ENCODE data around the gene MEGF11.
"Not testable (repeated sequence)": the region's sequence is repeated elsewhere in the genome, so short reads cannot be mapped to it uniquely, and the experiment has no call there.

MEGF11 gene

DNA sequence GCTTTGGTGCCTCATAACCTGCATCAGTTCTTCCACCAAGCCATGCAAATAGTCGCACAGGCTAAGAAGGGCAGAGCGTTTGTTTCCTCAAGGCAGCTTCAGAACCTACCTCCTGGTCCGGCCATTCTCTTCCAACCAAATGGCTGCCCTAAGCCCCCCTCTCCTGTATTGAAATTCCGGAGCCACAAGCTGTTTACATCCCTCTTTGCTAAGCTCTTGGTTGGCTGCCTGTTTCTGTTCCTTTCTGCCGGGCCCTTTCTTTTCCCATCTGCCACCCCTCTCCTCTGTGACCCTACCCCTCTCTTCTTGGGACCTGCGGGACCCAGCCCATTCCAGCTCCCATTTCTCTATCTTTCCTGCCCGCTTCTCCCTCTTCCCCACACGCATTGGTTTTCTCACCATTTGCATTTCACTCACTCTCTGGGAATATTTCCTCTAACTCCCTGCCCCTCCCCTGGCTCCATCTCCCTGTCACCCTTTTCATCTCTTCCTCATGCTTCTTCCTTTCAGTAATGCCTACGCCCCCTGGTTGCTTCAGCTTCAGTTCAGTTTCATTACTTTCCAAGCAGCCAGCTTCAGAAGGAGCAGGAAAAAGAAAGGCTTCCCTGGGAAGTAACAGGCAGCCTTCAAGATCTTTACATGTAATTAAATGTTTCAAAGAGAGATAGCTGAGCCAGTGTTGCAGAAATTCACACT, 270.8 kb downstream of the MEGF11 start:
- Histone ChIP-seq H3K4me3 (ENCODE audit: insufficient read length, low read depth) (peak overlapping the region; percentile 55), H3K36me3 (ENCODE audit: insufficient read depth, insufficient read length, low read length) (no peaks in the 10 kb centered on the region), H3K9ac (ENCODE audit: insufficient read length, low read depth) (peak overlapping the region; percentile 53), H3K27me3 (ENCODE audit: insufficient read depth, insufficient read length) (peaks cover 5% of the 10 kb centered on the region), H3K9me3 (ENCODE audit: insufficient read depth, low read length) (no peaks in the 10 kb centered on the region), H3K4me1 (ENCODE audit: insufficient read depth, insufficient read length) (peaks cover 13% of the 10 kb centered on the region)
- DNase-seq (ENCODE audit: low read depth, low spot score) = no peak
- no peak for TF ChIP-seq SUZ12 (IDR thresholded peaks at IDR 0.05; ENCODE audit: extremely low read depth, insufficient read depth, insufficient read length)

DNA sequence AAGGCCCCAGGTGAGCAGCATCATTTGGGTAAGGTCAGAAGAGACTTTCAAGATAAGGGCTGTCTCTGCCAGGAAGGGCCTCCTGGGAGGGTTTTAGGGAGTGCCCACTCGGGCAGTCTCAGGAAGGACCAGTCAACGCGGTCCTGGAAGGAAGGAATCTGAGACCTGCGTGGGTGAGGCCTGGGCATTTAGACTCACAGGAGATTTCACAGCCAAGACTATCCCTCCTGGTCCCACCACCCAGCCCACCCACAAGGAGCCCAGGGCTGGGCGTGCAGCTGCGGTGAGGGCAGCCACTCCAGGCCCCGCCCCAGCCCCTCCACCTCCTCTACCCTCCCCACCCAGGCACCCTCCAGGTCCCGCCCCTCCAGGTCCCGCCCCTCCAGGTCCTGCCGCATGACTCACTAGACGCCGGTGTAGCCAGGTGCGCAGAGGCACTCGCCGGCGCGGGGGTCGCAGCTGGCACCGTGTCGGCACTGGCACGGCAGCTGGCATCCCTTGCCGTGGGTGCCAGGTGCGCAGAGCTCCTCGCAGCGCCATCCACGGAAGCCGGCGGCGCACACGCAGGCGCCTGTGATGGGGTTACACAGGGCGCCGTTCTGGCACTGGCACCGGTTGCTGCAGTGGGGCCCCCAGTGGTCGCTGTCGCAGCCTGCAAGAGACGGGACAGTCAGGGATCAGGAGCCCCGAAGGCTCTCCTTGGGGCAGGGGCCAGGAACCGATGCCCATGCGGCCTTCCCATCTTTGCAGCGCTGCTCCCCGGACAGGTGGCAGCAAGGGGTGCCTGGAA, 271.5 kb downstream of the MEGF11 start:
- H3K4me3 ChIP-seq (ENCODE audit: insufficient read length, low read depth) = peak overlapping the region; percentile 55

DNA sequence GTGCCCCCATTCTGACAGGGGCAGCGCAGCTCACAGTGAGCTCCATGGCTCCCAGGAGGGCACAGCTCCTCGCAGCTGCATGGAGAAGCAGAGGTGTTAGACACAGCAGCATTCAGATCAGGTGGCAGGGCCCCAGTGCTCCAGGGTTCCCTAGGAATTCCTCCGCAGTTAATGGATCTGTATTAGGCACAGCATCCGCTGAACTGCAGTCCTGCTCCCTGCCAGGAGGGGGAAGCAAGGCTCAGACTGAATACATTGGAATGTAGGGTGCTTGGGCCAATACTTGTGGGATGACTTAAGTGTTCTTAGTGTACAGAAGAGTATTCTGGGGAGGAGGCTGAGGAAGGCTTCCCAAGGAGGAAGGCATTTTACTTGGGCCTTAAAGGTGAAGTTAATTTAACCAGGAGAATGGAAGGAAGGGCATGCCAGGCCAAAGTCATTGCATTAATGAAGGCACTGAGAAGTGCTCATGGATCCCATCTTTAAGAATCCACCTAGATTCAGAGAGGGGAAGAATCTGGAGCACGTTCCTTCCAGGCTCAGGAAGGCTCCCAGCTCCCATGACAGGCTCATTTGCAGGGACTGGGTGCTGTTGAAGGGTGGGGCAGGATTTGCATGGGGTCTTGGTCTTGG, 272.6 kb downstream of the MEGF11 start:
- no peak for TF ChIP-seq YY1 (IDR thresholded peaks at IDR 0.05; ENCODE audit: insufficient read depth, insufficient read length)
- TF ChIP-seq ZNF274 (IDR thresholded peaks at IDR 0.05; ENCODE audit: low read depth, low read length) = no peak
- no peak for TF ChIP-seq SUZ12 (IDR thresholded peaks at IDR 0.05; ENCODE audit: extremely low read depth, insufficient read depth, insufficient read length)
- Histone ChIP-seq H3K4me1 (ENCODE audit: insufficient read depth, insufficient read length) (peaks cover 13% of the 10 kb centered on the region), H3K4me3 (ENCODE audit: insufficient read length, low read depth) (no peak overlapping the region), H3K9ac (ENCODE audit: insufficient read length, low read depth) (no peak overlapping the region), H3K27me3 (ENCODE audit: insufficient read depth, insufficient read length) (peaks cover 5% of the 10 kb centered on the region), H3K9me3 (ENCODE audit: insufficient read depth, low read length) (no peaks in the 10 kb centered on the region), H3K36me3 (ENCODE audit: insufficient read depth, insufficient read length, low read length) (no peaks in the 10 kb centered on the region)
- DNase-seq (ENCODE audit: low read depth, low spot score) = peak; percentile 72

More for the DNA sequence above, 271.5 kb downstream of the MEGF11 start:
- peaks cover 13% of the 10 kb centered on the region for H3K4me1 ChIP-seq (ENCODE audit: insufficient read depth, insufficient read length)
- no peaks in the 10 kb centered on the region for H3K9me3 ChIP-seq (ENCODE audit: insufficient read depth, low read length)
- H3K27me3 ChIP-seq (ENCODE audit: insufficient read depth, insufficient read length) = peaks cover 5% of the 10 kb centered on the region
- TF ChIP-seq YY1 (IDR thresholded peaks at IDR 0.05; ENCODE audit: insufficient read depth, insufficient read length) (no peak), SUZ12 (IDR thresholded peaks at IDR 0.05; ENCODE audit: extremely low read depth, insufficient read depth, insufficient read length) (no peak), ZNF274 (IDR thresholded peaks at IDR 0.05; ENCODE audit: low read depth, low read length) (no peak)
- H3K36me3 ChIP-seq (ENCODE audit: insufficient read depth, insufficient read length, low read length) = no peaks in the 10 kb centered on the region
- peak overlapping the region; percentile 68 for H3K9ac ChIP-seq (ENCODE audit: insufficient read length, low read depth)
- peak; percentile 52 for DNase-seq (ENCODE audit: low read depth, low spot score)

DNA sequence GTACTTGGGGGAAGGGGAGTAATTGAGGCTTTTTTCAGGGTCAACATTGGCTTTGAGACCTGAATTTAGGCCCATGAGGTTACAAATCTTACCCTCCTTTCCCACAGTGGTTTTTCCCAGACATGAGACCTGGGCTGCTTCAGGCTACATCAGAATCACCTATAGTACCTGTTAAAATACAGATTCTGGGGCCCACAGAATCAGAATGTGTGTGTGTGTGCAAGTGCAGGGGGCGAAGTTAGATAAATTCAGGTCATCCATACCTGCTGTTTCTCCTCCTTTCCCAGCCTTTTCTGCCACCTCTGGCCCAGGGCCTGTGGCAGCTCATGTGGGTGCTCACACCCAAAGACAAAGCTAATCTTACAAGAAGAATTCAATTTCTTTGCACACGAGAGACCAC, 273.7 kb downstream of the MEGF11 start:
- Histone ChIP-seq H3K9me3 (ENCODE audit: insufficient read depth, low read length) (no peaks in the 10 kb centered on the region), H3K27me3 (ENCODE audit: insufficient read depth, insufficient read length) (peaks cover 5% of the 10 kb centered on the region), H3K9ac (ENCODE audit: insufficient read length, low read depth) (peak overlapping the region; percentile 37), H3K4me3 (ENCODE audit: insufficient read length, low read depth) (no peak overlapping the region), H3K4me1 (ENCODE audit: insufficient read depth, insufficient read length) (peaks cover 13% of the 10 kb centered on the region), H3K36me3 (ENCODE audit: insufficient read depth, insufficient read length, low read length) (no peaks in the 10 kb centered on the region)
- DNase-seq (ENCODE audit: low read depth, low spot score) = no peak
- TF ChIP-seq ZNF274 (IDR thresholded peaks at IDR 0.05; ENCODE audit: low read depth, low read length) (no peak), SUZ12 (IDR thresholded peaks at IDR 0.05; ENCODE audit: extremely low read depth, insufficient read depth, insufficient read length) (no peak), YY1 (IDR thresholded peaks at IDR 0.05; ENCODE audit: insufficient read depth, insufficient read length) (no peak)

DNA sequence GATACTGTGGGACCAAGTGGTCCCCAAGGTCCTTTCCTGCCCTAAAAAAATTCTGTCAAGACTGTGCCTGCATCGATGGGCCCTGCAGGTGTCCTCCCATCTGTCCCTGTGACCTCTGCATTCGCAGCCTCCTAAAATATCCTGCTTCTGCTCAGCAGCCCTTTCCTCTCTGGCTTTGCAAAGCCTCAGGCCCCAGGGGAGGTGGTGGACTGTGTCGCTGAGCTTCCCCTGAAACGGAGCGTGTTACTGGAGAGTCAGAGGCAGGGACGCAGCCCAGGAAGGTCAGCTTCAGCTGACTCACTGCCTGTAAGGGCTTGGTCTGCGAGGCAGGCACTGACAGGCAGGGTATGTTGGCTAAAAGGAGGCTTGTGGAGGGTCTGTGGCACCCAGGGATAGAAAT, 274.2 kb downstream of the MEGF11 start:
- H3K4me1 ChIP-seq (ENCODE audit: insufficient read depth, insufficient read length) = peaks cover 13% of the 10 kb centered on the region
- H3K36me3 ChIP-seq (ENCODE audit: insufficient read depth, insufficient read length, low read length) = no peaks in the 10 kb centered on the region
- no peak overlapping the region for H3K4me3 ChIP-seq (ENCODE audit: insufficient read length, low read depth)
- no peaks in the 10 kb centered on the region for H3K9me3 ChIP-seq (ENCODE audit: insufficient read depth, low read length)
- DNase-seq (ENCODE audit: low read depth, low spot score) = no peak
- H3K9ac ChIP-seq (ENCODE audit: insufficient read length, low read depth) = peak overlapping the region; percentile 37
- H3K27me3 ChIP-seq (ENCODE audit: insufficient read depth, insufficient read length) = peaks cover 5% of the 10 kb centered on the region
- no peak for TF ChIP-seq SUZ12 (IDR thresholded peaks at IDR 0.05; ENCODE audit: extremely low read depth, insufficient read depth, insufficient read length)

DNA sequence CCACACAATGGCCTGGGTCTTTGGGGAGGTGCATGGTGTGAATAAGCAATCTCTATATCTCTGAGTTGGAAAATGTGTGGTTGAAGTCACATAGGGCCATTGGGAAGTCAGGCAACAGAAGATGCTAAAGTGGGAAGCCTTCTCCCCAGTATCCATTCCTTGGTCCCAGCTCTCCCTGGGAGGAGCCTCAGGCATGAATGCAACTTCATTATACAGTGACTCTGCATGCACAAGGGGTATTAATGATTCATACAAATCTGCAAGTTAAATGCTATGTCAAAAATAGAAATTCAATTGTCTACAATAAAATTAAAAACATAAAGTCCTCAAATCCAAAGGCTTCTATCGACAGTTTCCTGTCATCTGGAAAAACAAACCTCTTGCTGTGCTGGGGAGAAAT, 275.4 kb downstream of the MEGF11 start:
- H3K4me1 ChIP-seq (ENCODE audit: insufficient read depth, insufficient read length) = peaks cover 13% of the 10 kb centered on the region
- DNase-seq (ENCODE audit: low read depth, low spot score) = no peak

DNA sequence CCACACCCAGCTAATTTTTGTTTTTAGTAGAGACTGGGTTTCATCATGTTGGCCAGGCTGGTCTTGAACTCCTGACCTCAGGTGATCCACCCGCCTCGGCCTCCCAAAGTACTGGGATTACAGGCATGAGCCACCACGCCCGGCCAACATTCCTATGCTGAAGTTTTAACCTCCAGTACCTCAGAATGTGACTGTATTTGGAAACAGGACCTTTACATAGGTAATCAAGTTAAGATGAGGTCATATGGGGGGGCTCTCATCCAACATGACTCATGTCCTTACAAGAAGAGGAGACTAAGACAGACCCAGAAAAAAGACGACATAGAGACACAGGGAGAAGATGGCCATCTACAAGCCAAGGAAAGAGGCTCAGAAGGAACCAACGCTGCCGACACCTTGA, 277.4 kb downstream of the MEGF11 start:
- not testable (repeated sequence) for H3K9me3 ChIP-seq (ENCODE audit: insufficient read depth, low read length); DNase-seq (ENCODE audit: low read depth, low spot score); H3K27me3 ChIP-seq (ENCODE audit: insufficient read depth, insufficient read length); H3K4me3 ChIP-seq (ENCODE audit: insufficient read length, low read depth); H3K4me1 ChIP-seq (ENCODE audit: insufficient read depth, insufficient read length); H3K9ac ChIP-seq (ENCODE audit: insufficient read length, low read depth); H3K36me3 ChIP-seq (ENCODE audit: insufficient read depth, insufficient read length, low read length)

More for the DNA sequence above, 275.4 kb downstream of the MEGF11 start:
- Histone ChIP-seq H3K4me3 (ENCODE audit: insufficient read length, low read depth) (no peak overlapping the region), H3K36me3 (ENCODE audit: insufficient read depth, insufficient read length, low read length) (no peaks in the 10 kb centered on the region), H3K9me3 (ENCODE audit: insufficient read depth, low read length) (no peaks in the 10 kb centered on the region), H3K27me3 (ENCODE audit: insufficient read depth, insufficient read length) (no peaks in the 10 kb centered on the region), H3K9ac (ENCODE audit: insufficient read length, low read depth) (no peak overlapping the region)
- TF ChIP-seq YY1 (IDR thresholded peaks at IDR 0.05; ENCODE audit: insufficient read depth, insufficient read length) (no peak), ZNF274 (IDR thresholded peaks at IDR 0.05; ENCODE audit: low read depth, low read length) (no peak), SUZ12 (IDR thresholded peaks at IDR 0.05; ENCODE audit: extremely low read depth, insufficient read depth, insufficient read length) (no peak)
